Measurements from ENCODE around the gene SLC19A1.

Gene SLC19A1

DNA sequence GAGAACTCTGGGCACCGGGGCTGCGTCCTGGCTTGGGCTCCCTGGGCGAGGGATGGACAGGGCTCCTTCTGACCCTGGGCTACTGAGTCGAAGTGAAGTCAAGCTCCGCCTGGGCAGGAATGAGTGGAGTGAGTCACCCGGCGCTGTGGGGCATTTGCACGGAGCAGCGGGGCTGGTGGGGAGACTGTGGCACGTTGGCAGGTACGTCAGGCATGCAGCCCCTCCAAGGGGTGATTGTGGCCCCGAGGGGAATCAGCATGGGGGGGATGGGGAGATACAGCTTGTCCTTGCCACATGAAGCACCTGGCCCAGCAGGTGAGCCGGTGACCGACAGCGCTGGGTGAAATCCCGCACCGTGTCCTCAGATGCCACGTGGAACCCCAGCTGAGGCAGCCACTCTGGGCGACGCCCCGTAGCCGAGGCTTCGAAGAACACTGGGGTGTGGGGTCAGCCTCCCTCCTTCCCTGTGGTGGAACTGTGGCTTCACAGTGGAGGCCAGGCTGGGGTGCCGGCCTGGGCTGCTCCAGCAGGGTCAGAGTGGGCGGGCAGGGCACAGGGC lies 74.9 kb downstream of the SLC19A1 start:
- DNase-seq (ENCODE audit: low read depth): no peak

GRCh38 chr21:45466330-45467220 lies 75.7 kb downstream of the SLC19A1 start:
- DNase-seq (ENCODE audit: low read depth): no peak

GRCh38 chr21:45465611-45466329 lies 76.5 kb downstream of the SLC19A1 start:
- DNase-seq (ENCODE audit: low read depth): no peak

- no peak for DNase-seq (ENCODE audit: low read depth)
Observed at GRCh38 chr21:45465105-45465504, 77.1 kb downstream of the SLC19A1 start.

DNA sequence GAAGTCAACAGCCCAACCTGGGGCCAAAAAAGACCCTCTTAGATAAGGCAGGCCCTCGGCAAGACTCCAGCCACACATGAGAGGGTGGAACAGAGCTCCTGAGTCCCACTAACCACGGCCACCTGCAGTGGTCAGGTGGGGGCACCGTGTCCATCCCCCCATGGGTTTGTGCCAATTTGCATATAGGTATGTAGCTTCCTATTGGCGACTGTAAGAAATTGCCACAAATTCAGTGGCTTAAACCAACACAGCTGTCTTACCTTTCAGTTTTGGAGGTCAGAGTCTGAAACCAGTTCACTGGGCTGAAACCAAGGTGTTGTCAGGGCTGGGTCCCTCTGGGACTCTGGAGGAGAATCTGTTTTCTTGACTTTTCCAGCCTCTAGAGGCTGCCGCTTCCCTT lies 77.9 kb downstream of the SLC19A1 start:
- DNase-seq (ENCODE audit: low read depth): no peak

- DNase-seq (ENCODE audit: low read depth): no peak
Observed at GRCh38 chr21:45463871-45464270, 78.4 kb downstream of the SLC19A1 start.

DNA sequence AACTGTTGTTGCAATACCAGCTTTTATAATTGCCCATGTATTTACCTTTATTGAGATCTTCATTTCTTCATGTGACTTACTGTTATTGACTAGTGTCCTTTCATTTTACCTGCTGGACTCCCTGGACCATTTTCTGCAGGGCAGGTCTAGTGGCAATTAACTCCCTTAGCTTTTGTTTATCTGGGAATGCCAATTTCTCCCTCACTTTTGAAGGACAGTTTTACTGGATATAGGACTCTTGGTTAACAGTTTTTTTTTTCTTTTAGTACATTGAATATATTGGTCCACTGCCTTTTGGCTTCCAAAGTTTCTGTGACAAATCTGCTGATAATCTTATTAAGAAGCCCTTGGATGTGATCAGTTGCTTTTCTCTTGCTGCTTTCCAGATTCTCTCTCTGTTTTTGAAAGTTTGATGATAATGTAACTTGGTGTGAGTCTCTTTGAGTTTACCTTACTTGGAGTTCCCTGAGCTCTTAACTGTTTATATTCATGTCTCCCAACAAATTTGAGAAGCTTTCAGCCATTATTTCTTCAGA lies 80.4 kb downstream of the SLC19A1 start:
- DNase-seq (ENCODE audit: low read depth): no peak

DNA sequence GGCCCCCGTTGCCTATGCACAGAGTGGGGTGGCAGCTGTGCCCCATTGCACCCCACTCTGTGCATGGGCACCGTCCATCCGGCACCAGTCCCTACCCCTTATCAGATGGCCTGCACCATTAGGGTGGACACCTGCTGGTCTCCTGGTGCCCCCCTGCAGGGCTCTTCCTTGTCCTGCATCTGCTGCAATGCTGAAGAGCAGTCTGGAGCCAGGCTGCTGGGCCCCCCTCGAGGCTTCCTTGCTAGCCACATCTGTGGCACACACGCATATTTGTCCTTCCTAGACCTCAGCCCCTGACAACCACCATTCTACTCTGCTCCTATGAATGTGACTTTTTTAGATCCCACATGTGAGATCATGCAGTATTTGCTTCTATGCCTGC lies 80.9 kb downstream of the SLC19A1 start:
- DNase-seq (ENCODE audit: low read depth): no peak

GRCh38 chr21:45460611-45461368 lies 81.5 kb downstream of the SLC19A1 start:
- no peak for DNase-seq (ENCODE audit: low read depth)

DNA sequence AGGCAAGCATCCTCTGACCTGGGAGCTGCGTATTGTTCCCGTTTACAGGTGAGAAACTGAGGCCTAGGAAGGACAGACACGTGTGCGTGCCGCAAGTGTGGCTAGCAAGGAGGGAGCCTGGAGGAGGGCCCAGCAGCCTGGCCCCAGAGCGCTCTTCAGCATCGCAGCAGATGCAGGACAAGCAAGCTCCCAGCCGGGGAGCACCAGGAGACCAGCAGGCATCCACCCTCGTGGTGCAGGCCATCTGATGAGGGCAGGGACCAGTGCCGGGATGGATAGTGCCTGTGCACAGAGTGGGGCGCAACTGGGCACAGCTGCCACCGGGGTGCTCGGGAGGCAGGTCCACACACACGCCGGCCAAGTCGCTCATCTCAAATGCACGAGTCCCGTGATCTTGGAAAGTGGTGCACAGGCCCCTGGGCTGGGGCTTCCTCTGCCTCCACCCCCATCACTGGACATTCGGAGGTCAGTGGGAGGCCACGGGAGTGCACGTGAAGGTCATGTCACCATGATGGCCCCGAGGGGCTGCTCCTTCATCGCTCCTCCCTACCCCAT lies 82.2 kb downstream of the SLC19A1 start:
- no peak for DNase-seq (ENCODE audit: low read depth)

GRCh38 chr21:45459171-45460010 lies 82.8 kb downstream of the SLC19A1 start:
- DNase-seq (ENCODE audit: low read depth): no peak

GRCh38 chr21:45458281-45459170 lies 83.7 kb downstream of the SLC19A1 start:
- DNase-seq (ENCODE audit: low read depth): no peak

- no peak for DNase-seq (ENCODE audit: low read depth)
Observed at GRCh38 chr21:45457832-45458172, 84.4 kb downstream of the SLC19A1 start.

DNA sequence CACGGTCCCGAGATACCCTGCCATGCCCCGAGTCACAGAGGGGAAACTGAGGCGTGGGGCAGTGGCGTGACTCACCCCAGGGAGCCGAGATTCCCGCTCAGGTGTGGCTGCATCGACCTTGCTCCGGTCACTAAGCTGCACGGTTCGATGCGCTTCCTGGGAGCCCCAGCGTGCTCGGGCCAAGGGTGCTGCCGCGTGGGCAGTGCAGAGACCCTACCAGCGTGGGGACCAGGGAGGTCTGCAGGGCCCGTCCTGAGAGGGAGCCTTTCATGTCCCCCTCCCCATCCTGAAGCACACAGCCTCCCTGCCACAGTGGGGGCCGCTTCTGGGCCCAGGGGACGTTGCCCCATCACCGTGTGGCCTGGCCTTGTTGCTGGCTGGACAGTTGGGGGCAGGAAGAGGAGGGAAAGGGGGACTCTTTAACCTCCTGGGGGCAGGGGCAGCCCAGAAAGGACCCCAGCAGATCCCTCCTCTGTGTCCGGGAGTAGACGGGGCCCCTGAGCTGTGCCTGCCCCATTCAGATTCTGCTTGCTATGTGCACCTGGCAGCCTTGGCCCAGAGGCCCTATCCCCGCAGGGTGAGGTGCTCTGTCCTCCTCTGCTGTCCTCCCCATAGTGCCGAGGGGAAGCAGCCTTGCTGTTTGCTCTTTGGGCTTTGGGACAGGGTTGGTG lies 84.9 kb downstream of the SLC19A1 start:
- no peak for DNase-seq (ENCODE audit: low read depth)

GRCh38 chr21:45456584-45457160 lies 85.6 kb downstream of the SLC19A1 start:
- DNase-seq (ENCODE audit: low read depth): no peak

DNA sequence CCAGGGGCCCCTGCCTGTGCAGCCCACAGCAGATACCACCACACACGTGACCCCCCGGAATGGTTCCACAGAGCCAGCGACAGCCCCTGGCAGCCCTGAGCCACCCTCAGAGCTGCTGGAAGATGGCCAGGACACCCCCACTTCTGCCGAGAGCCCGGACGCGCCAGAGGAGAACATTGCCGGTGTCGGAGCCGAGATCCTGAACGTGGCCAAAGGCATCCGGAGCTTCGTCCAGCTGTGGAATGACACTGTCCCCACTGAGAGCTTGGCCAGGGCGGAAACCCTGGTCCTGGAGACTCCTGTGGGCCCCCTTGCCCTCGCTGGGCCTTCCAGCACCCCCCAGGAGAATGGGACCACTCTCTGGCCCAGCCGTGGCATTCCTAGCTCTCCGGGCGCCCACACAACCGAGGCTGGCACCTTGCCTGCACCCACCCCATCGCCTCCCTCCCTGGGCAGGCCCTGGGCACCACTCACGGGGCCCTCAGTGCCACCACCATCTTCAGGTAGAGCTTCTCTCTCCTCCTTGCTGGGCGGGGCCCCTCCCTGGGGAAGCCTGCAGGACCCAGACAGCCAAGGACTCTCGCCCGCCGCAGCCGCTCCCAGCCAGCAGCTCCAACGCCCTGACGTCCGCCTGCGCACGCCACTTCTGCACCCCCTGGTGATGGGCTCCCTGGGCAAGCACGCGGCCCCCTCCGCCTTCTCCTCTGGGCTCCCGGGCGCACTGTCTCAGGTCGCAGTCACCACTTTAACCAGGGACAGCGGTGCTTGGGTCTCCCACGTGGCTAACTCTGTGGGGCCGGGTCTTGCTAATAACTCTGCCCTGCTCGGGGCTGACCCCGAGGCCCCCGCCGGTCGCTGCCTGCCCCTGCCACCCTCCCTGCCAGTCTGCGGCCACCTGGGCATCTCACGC lies 86.3 kb downstream of the SLC19A1 start:
- no peak for DNase-seq (ENCODE audit: low read depth)

GRCh38 chr21:45454926-45455673 lies 87.1 kb downstream of the SLC19A1 start:
- DNase-seq (ENCODE audit: low read depth): no peak
